Measurements from ENCODE around the gene STAT6.
A peak's percentile ranks its signal among the peaks of the same experiment; 100 is the strongest.

Gene STAT6

DNA sequence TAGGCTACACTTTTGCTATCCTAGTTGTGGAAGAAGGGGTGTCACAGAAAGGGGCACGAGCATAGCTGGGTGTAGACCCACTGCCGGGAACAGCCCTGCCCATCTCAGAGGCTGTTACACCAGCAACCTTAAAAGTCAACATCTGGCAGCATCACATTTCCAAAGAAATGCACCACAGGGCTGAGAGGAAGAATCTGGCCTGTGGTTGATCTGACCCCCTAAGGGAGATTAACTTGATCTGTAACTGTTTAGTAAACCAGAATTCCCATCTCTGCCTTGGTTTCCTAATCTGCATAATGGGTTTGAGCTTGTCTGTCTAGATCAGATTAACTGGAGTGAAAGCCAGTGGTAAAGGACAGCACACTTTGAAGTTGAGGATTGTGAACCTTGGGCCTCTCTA lies 34.9 kb upstream of the STAT6 start:
- no peak for DNase-seq (ENCODE audit: low read depth)

- DNase-seq (ENCODE audit: low read depth) = no peak
Measured at GRCh38 chr12:57145460-57146059, 34.4 kb upstream of the STAT6 start.

GRCh38 chr12:57143454-57143853 lies 32.3 kb upstream of the STAT6 start:
- no peak for DNase-seq (ENCODE audit: low read depth)

DNA sequence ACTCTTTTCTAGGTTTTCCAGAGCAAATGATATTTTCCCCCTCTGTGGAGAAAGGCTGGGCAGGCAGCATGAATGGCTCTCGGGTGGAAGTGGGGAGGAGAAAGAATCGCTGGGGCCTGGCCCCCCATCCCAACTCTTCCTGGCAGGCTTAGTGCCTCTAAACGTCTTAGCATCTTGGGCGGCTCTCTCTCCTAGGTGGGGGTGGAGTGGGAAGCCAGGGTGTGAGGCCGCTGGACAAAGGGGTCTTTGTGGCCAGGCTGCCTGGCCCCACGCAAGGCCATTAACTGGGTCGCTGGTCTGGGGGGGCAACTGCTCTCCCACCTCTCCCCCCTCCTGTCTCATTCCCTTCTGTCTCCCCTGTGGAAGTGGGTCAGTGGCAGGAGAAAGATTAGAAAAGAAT lies 31.6 kb upstream of the STAT6 start:
- DNase-seq (ENCODE audit: low read depth) = no peak

- no peak for DNase-seq (ENCODE audit: low read depth)
Measured at GRCh38 chr12:57142121-57142520, 31.0 kb upstream of the STAT6 start.

DNA sequence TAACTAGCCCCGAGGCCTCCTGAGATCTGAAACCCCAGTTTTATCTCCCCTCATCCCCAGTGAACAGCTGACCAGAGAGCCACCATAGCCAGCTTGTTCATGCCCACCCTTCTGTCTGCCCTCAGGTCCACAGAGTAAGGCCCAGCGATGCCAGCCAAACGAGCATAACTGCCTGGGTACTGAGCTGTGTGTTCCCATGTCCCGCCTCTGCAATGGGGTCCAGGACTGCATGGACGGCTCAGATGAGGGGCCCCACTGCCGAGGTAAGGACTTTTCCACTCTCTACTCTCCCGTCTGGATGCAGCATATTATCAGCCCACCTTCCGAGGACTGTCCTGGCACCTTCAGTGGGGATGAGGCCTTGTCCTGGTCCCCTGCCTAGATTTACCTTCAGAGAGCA lies 30.1 kb upstream of the STAT6 start:
- no peak for DNase-seq (ENCODE audit: low read depth)

DNA sequence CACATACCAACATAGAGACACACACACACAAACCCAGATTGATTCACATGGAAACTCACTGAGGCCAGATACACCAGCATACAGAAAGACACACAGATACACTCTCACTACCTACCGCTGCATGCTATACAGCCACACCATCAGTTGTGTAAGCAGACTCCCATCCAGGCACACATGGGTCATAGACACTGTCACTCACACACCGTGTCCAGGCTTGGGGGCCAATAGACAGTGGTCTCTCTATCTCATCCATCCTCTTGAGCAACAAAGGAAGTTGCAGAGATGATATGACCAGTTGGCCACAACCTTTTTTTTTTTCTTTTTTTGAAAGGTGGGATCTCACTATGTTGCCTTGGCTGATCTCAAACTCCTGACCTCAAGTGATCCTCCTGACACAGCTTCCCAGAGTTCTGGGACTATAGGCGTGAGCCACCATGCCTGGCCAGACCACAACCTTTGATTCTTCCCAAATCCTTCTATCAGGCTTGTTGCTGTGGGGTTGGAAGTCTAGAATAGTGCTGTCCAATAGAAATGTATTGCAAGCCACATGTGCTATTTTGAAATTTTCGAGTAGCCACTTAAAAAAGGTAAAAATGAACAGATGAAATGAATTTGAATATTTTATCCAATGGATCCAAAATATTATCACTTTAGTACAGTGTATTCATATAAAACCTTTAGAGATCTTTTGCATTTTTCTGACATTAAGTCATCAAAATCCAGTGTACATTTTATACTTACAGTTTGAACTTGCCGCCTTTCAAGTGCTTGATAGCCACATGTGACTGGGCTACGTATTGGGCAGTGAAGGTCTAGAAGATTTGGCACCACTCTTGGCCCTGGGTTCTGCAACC lies 28.9 kb upstream of the STAT6 start:
- DNase-seq (ENCODE audit: low read depth) = no peak

- no peak for DNase-seq (ENCODE audit: low read depth)
Measured at GRCh38 chr12:57138526-57139272, 27.5 kb upstream of the STAT6 start.

DNA sequence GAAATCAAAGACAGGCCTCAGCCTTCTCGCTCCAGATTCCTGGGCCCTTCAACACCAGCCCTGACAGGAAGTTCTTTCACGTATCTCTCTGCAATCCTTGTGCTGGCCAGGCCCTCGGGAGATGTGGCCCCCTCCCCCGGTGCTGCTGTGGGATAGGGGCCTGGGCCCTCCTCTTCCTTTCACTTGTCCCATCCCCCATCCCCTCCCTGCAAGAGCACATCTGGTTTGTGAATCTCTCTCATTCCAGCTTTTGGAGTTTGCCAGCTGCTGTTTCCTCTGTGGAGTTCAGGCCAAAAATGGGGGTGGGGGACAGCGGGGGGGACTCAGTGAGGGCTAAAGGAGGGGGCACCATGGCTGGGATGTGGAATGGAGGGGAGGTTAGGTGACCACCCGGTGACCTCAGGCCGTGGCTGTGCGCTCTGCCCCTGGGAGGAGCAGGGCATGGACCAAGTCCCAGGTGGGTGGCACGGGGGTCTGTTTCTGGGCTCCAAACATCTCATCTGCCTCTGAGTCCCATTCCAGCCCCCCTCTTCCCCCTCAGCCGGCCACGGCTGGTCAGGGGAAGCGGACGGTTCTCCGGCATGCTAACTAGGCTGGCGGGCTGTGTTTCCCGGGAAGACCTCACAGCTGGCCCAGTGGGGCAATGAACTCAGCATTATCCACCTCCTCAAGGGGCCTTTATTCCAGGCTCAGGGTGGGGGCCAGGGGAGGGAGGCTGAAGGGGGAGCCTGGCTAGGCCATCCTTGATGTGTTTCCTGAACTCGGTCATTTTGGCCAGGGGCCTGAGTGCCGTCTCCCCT lies 24.6 kb upstream of the STAT6 start:
- no peak for DNase-seq (ENCODE audit: low read depth)

DNA sequence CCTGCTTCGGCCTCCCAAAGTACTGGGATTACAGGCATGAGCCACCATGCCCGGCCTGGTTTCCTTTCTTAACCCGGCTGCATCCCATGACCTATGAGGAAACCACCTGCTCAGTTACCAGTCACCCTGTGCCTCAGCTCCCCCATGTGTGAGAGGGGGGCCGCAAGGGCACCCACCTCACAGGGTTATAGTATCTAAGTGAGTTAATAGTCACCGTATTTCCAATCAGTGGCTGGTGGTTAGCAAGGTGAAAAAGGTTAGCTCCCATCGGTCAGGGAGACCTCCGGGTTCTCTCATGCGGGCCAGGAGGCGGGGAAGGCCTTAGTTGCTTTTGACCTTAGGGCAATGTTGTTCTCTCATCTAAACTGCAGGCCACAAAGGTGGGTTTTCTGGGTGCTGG lies 23.8 kb upstream of the STAT6 start:
- no peak for DNase-seq (ENCODE audit: low read depth)

- no peak for DNase-seq (ENCODE audit: low read depth)
Measured at GRCh38 chr12:57133916-57134315, 22.8 kb upstream of the STAT6 start.

DNA sequence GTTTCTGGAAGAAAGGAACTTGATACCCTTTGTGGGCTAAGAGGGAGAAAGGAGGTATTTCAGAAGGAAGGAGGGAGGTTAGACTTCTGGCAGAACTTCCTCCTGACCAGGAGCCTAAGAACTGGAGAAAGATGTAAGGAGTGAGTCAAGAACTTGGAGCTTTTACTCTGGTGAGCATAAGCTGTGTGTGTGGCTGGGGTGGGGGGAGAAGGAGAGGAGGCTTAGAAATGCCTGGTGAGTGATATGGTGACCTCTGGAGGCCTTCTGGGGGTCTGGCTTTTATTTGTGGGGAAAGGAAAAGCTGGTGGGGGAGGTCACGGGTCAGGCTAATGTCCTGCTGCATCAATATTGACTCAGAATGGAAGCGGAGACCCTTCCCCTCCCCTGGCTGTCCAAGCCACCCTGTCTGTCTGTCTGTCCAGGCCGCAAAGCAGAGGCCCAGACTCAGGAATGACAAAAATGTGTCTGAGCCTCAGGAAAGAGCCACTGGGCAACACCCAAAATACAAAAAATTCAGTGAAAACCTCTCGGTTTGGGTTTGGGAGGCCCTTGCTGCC lies 21.9 kb upstream of the STAT6 start:
- no peak for DNase-seq (ENCODE audit: low read depth)

GRCh38 chr12:57131896-57132744 lies 21.0 kb upstream of the STAT6 start:
- no peak for DNase-seq (ENCODE audit: low read depth)

DNA sequence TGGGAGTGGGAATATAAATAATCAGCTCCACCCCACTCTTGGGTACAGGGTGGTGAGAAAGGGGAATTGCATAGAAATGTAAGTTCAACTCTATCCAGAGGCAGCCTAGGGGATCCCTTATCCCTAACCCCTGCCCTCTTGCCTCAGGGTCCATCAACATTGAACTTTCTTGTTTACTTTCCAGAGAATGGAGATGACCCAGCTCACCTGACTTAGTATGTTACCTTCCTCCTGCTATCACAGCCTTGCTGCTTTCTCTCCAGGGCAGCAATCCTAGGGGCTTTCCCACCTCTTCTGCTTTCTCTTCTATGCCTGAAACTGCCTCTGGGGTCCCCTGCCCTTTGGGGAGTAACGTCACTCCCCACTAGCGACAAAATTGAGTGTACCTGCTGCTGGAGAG lies 19.8 kb upstream of the STAT6 start:
- DNase-seq (ENCODE audit: low read depth) = no peak

- no peak for DNase-seq (ENCODE audit: low read depth)
Measured at GRCh38 chr12:57129889-57130288, 18.7 kb upstream of the STAT6 start.

- DNase-seq (ENCODE audit: low read depth) = no peak
Measured at GRCh38 chr12:57129321-57129842, 18.2 kb upstream of the STAT6 start.

DNA sequence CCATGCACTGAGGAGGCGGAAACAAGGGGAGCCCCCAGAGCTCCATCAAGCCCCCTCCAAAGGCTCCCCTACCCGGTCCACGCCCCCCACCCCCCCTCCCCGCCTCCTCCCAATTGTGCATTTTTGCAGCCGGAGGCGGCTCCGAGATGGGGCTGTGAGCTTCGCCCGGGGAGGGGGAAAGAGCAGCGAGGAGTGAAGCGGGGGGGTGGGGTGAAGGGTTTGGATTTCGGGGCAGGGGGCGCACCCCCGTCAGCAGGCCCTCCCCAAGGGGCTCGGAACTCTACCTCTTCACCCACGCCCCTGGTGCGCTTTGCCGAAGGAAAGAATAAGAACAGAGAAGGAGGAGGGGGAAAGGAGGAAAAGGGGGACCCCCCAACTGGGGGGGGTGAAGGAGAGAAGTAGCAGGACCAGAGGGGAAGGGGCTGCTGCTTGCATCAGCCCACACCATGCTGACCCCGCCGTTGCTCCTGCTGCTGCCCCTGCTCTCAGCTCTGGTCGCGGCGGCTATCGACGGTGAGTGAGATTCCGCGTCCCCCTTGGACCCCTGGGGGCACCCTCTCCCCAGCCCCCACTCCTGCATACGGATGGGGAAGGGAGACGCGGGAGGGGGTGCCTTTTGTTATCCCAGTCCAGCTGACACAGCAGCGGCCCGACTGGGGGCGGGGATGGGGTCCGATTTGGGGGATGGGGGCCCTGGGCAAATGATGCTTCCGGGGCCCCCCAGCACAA lies 17.5 kb upstream of the STAT6 start:
- no peak for DNase-seq (ENCODE audit: low read depth)

- peak; percentile 61 for DNase-seq (ENCODE audit: low read depth)
Measured at GRCh38 chr12:57127726-57128518, 16.8 kb upstream of the STAT6 start, which contains the start of gene LRP1. TSS of gene LRP1 (plus strand) at chr12:57128483. CDS start at chr12:57128965, 482 bp downstream.

- DNase-seq (ENCODE audit: low read depth) = no peak
Measured at GRCh38 chr12:57127101-57127725, 16.1 kb upstream of the STAT6 start.
